HEK293 (cell line): Measurements from ENCODE around the gene SETD2.

Experiments used
- CTCF ChIA-PET: fragments of 350-600 bp; formaldehyde crosslinking; extraction: SDS; loops from one replicate; lab custom pipeline; 2021; ENCODE audit warnings: antibody characterized with exemption; lab: Yijun Ruan, JAX
- POLR2A ChIA-PET: fragments of 300-600 bp; formaldehyde crosslinking; extraction: SDS; loops from one replicate; lab custom pipeline; 2020; ENCODE audit warnings: antibody characterized with exemption, inconsistent platforms; lab: Yijun Ruan, JAX
- H3K27ac ChIP-seq: fragments of 200-500 bp; sonication (Bioruptor generic); 2 replicates; pipeline ENCODE4 v1.5.1; 2014; ENCODE audit warnings: low read depth, low read length, control low read depth, inconsistent platforms; ENCODE audit errors: extremely low read depth
- H3K36me3 ChIP-seq, 2 experiments: fragments of 200-500 bp in 1 of 2; sonication (Bioruptor generic) in 1 of 2; 1 replicate in 1 of 2; 2 replicates in 1 of 2; pipeline ENCODE4 v1.5.1; 2014 to 2017; ENCODE audit warnings: inconsistent platforms in 2 of 2, low read length in 2 of 2; ENCODE audit not compliant: control insufficient read depth in 2 of 2, insufficient read depth in 1 of 2
- H3K4me1 ChIP-seq: fragments of 200-500 bp; sonication (Bioruptor generic); 2 replicates; pipeline ENCODE4 v1.5.1; 2014; ENCODE audit warnings: mild to moderate bottlenecking, low read length, inconsistent platforms; ENCODE audit not compliant: control insufficient read depth, insufficient read depth
- H3K4me3 ChIP-seq: 2 replicates; pipeline ENCODE4 v1.5.1; 2011; ENCODE audit warnings: low read depth, mild to moderate bottlenecking, control low read depth, low read length, moderate library complexity
- H3K9me3 ChIP-seq: fragments of 200-500 bp; sonication (Bioruptor generic); 2 replicates; pipeline ENCODE4 v1.5.1; 2014; ENCODE audit warnings: low read depth, low read length, inconsistent platforms; ENCODE audit not compliant: control insufficient read depth, insufficient read depth
- BCL11A ChIP-seq: fragments of 450-650 bp; formaldehyde crosslinking; IDR thresholded peaks from 2 replicates; pipeline ENCODE4 v1.5.1; 2016; ENCODE audit warnings: low read depth, missing biosample characterization, missing genetic modification characterization
- BCL11B ChIP-seq: fragments of 450-650 bp; formaldehyde crosslinking; IDR thresholded peaks from 2 replicates; pipeline ENCODE4 v1.5.1; 2016; ENCODE audit warnings: low read depth, missing biosample characterization, missing genetic modification characterization
- EGR2 ChIP-seq: fragments of 450-650 bp; formaldehyde crosslinking; IDR thresholded peaks from 2 replicates; pipeline ENCODE4 v1.5.1; 2016; ENCODE audit warnings: low read depth, missing biosample characterization, missing genetic modification characterization
- GLIS1 ChIP-seq: fragments of 450-650 bp; formaldehyde crosslinking; IDR thresholded peaks from 2 replicates; pipeline ENCODE4 v1.5.1; 2016; ENCODE audit warnings: missing biosample characterization, missing genetic modification characterization
- GLIS2 ChIP-seq: fragments of 450-650 bp; formaldehyde crosslinking; IDR thresholded peaks from 2 replicates; pipeline ENCODE4 v1.5.1; 2016; ENCODE audit warnings: missing biosample characterization, missing genetic modification characterization
- KLF16 ChIP-seq: fragments of 450-650 bp; formaldehyde crosslinking; IDR thresholded peaks from 2 replicates; pipeline ENCODE4 v1.5.1; 2017; ENCODE audit warnings: missing biosample characterization, missing genetic modification characterization
- KLF8 ChIP-seq: fragments of 450-650 bp; formaldehyde crosslinking; IDR thresholded peaks from 2 replicates; pipeline ENCODE4 v1.5.1; 2016; ENCODE audit warnings: missing biosample characterization, missing genetic modification characterization
- SCRT2 ChIP-seq: fragments of 450-650 bp; formaldehyde crosslinking; IDR thresholded peaks from 2 replicates; pipeline ENCODE4 v1.5.1; 2016; ENCODE audit warnings: missing biosample characterization, missing genetic modification characterization
- SETDB1 ChIP-seq: IDR thresholded peaks from one replicate; pipeline ENCODE4 v1.6.1; 2017; ENCODE audit warnings: mild to moderate bottlenecking, low read length, moderate library complexity, mixed read lengths; ENCODE audit not compliant: insufficient read length
- YY2 ChIP-seq: fragments of 450-650 bp; formaldehyde crosslinking; IDR thresholded peaks from 2 replicates; pipeline ENCODE4 v1.5.1; 2016; ENCODE audit warnings: missing biosample characterization, missing genetic modification characterization
- ZFHX2 ChIP-seq: fragments of 450-650 bp; formaldehyde crosslinking; conservative IDR thresholded peaks from 2 replicates; pipeline ENCODE4 v1.5.1; 2016; ENCODE audit warnings: missing biosample characterization, missing genetic modification characterization
- ZNF10 ChIP-seq: fragments of 450-650 bp; formaldehyde crosslinking; IDR thresholded peaks from 2 replicates; pipeline ENCODE4 v1.5.1; 2017; ENCODE audit warnings: missing biosample characterization, missing genetic modification characterization
- ZNF112 ChIP-seq: fragments of 450-650 bp; formaldehyde crosslinking; IDR thresholded peaks from 2 replicates; pipeline ENCODE4 v1.5.0; 2017; ENCODE audit warnings: missing biosample characterization, missing genetic modification characterization
- ZNF214 ChIP-seq: fragments of 450-650 bp; formaldehyde crosslinking; IDR thresholded peaks from 2 replicates; pipeline ENCODE4 v1.5.1; 2017; ENCODE audit warnings: missing biosample characterization, mild to moderate bottlenecking, missing genetic modification characterization, borderline replicate concordance
- ZNF324 ChIP-seq: fragments of 450-650 bp; formaldehyde crosslinking; IDR thresholded peaks from 2 replicates; pipeline ENCODE4 v1.5.1; 2016; ENCODE audit warnings: missing biosample characterization, missing genetic modification characterization
- ZNF404 ChIP-seq: fragments of 450-650 bp; formaldehyde crosslinking; IDR thresholded peaks from 2 replicates; pipeline ENCODE4 v1.5.1; 2017; ENCODE audit warnings: missing biosample characterization, missing genetic modification characterization
- ZNF530 ChIP-seq: fragments of 450-650 bp; formaldehyde crosslinking; IDR thresholded peaks from 2 replicates; pipeline ENCODE4 v1.5.1; 2016; ENCODE audit warnings: low read depth, missing biosample characterization, missing genetic modification characterization
- ZNF768 ChIP-seq: fragments of 450-650 bp; formaldehyde crosslinking; IDR thresholded peaks from 2 replicates; pipeline ENCODE4 v1.5.1; 2018; ENCODE audit warnings: missing biosample characterization, mild to moderate bottlenecking, missing genetic modification characterization
- ZNF777 ChIP-seq: fragments of 450-650 bp; formaldehyde crosslinking; IDR thresholded peaks from 2 replicates; pipeline ENCODE4 v1.5.1; 2017; ENCODE audit warnings: missing biosample characterization, missing genetic modification characterization, borderline replicate concordance
- TF ChIP-seq, protein P1 (sequence below): fragments of 450-650 bp; formaldehyde crosslinking; IDR thresholded peaks from 2 replicates; pipeline ENCODE4 v1.5.1; 2016; ENCODE audit warnings: missing biosample characterization, missing genetic modification characterization
- TF ChIP-seq, protein P2 (sequence below): fragments of 450-650 bp; formaldehyde crosslinking; IDR thresholded peaks from 2 replicates; pipeline ENCODE4 v1.5.1; 2016; ENCODE audit warnings: missing biosample characterization, missing genetic modification characterization
- TF ChIP-seq, protein P3 (sequence below): fragments of 450-650 bp; formaldehyde crosslinking; IDR thresholded peaks from 2 replicates; pipeline ENCODE4 v1.5.1; 2016; ENCODE audit warnings: missing biosample characterization, missing genetic modification characterization
- TF ChIP-seq, protein P4 (sequence below): fragments of 450-650 bp; formaldehyde crosslinking; IDR thresholded peaks from 2 replicates; pipeline ENCODE4; 2016; ENCODE audit warnings: missing biosample characterization, missing genetic modification characterization
- TF ChIP-seq, protein P5 (sequence below): fragments of 450-650 bp; formaldehyde crosslinking; IDR thresholded peaks from 2 replicates; pipeline ENCODE4 v1.5.1; 2016; ENCODE audit warnings: missing biosample characterization, missing genetic modification characterization

Gene SETD2

DNA sequence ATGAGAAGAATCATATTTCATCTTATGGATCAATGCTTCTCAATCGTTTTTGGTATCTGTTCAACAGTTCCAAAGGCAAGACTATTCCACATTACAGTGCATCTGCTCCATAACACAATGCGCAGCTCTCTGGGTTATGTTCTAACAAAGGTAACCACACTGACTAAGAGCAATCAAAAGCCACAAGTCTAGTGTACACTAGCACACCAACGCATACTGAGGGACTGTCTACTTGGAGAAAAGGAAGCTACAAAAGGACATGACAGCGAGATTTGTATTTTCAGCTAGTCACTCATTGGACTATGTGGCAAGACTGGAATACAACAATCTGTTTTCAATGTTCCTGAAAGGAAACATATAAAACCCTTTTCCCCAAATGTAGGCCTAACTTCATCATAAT lies 35.8 kb downstream of the SETD2 start:
- Histone ChIP-seq H3K4me3 (no peak overlapping the region), H3K27ac (no peak overlapping the region), H3K4me1 (no peaks in the 10 kb centered on the region), H3K36me3 (peaks cover 11 to 19% of the 10 kb centered on the region in 2 experiments; a peak in 2 of 3 replicates), H3K9me3 (no peaks in the 10 kb centered on the region)
- TF ChIP-seq, protein P1, sequence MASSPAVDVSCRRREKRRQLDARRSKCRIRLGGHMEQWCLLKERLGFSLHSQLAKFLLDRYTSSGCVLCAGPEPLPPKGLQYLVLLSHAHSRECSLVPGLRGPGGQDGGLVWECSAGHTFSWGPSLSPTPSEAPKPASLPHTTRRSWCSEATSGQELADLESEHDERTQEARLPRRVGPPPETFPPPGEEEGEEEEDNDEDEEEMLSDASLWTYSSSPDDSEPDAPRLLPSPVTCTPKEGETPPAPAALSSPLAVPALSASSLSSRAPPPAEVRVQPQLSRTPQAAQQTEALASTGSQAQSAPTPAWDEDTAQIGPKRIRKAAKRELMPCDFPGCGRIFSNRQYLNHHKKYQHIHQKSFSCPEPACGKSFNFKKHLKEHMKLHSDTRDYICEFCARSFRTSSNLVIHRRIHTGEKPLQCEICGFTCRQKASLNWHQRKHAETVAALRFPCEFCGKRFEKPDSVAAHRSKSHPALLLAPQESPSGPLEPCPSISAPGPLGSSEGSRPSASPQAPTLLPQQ (tag by site-specific recombination) = no peak
- TF ChIP-seq, protein P2, sequence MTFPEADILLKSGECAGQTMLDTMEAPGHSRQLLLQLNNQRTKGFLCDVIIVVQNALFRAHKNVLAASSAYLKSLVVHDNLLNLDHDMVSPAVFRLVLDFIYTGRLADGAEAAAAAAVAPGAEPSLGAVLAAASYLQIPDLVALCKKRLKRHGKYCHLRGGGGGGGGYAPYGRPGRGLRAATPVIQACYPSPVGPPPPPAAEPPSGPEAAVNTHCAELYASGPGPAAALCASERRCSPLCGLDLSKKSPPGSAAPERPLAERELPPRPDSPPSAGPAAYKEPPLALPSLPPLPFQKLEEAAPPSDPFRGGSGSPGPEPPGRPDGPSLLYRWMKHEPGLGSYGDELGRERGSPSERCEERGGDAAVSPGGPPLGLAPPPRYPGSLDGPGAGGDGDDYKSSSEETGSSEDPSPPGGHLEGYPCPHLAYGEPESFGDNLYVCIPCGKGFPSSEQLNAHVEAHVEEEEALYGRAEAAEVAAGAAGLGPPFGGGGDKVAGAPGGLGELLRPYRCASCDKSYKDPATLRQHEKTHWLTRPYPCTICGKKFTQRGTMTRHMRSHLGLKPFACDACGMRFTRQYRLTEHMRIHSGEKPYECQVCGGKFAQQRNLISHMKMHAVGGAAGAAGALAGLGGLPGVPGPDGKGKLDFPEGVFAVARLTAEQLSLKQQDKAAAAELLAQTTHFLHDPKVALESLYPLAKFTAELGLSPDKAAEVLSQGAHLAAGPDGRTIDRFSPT = no peak
- TF ChIP-seq ZNF10 (tag by site-specific recombination) (no peak), ZNF768 (tag by site-specific recombination) (no peak), GLIS1 (tag by site-specific recombination) (no peak), ZNF214 (tag by site-specific recombination) (no peak)
- TF ChIP-seq, protein P3, sequence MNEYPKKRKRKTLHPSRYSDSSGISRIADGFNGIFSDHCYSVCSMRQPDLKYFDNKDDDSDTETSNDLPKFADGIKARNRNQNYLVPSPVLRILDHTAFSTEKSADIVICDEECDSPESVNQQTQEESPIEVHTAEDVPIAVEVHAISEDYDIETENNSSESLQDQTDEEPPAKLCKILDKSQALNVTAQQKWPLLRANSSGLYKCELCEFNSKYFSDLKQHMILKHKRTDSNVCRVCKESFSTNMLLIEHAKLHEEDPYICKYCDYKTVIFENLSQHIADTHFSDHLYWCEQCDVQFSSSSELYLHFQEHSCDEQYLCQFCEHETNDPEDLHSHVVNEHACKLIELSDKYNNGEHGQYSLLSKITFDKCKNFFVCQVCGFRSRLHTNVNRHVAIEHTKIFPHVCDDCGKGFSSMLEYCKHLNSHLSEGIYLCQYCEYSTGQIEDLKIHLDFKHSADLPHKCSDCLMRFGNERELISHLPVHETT (tag by site-specific recombination) = no peak
- CTCF ChIA-PET = interaction anchor here (0.5 to 0.7 kb wide), 3 partner anchors 97 to 207 kb away, joined by 3 to 4 read pairs (median 3); no protein-coding TSS in a partner anchor
- POLR2A ChIA-PET = no interaction called here

DNA sequence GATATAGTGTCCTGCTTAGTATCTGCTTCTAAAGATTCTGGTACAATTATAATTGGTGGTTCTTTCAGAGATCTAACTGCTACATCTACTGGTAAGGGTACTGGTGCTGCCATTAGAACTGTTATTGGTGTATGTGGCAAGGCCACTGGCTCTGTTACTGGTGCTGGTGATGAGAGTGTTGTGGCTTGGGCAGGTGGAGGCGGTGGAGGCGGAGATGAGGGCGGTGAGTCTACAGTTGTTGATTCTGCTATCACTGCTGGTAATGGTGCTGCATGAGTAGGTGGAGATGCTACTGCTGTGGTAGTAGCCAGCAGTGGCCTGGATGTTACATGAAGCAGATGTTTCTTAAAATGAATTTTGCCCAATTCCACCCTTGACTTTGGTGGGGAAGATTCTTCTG lies 40.1 kb downstream of the SETD2 start:
- ChIA-PET CTCF (no interaction called here), POLR2A (no interaction called here)
- TF ChIP-seq SETDB1 = no peak
- TF ChIP-seq GLIS2 = no peak
- TF ChIP-seq, protein P1 (tag by site-specific recombination) = no peak
- TF ChIP-seq ZFHX2 (tag by site-specific recombination) = peak; percentile 70
- peak; percentile 71 for TF ChIP-seq EGR2 (tag by site-specific recombination)
- no peak for TF ChIP-seq SCRT2 (tag by site-specific recombination)
- no peak for TF ChIP-seq ZNF530 (tag by site-specific recombination)
- TF ChIP-seq KLF8 (tag by site-specific recombination) = no peak
- H3K4me1 ChIP-seq = no peaks in the 10 kb centered on the region
- no peak overlapping the region for H3K4me3 ChIP-seq
- H3K9me3 ChIP-seq = no peaks in the 10 kb centered on the region
- no peak overlapping the region for H3K27ac ChIP-seq
- peaks cover 11 to 31% of the 10 kb centered on the region in 2 experiments; a peak in 2 of 3 replicates for H3K36me3 ChIP-seq

DNA sequence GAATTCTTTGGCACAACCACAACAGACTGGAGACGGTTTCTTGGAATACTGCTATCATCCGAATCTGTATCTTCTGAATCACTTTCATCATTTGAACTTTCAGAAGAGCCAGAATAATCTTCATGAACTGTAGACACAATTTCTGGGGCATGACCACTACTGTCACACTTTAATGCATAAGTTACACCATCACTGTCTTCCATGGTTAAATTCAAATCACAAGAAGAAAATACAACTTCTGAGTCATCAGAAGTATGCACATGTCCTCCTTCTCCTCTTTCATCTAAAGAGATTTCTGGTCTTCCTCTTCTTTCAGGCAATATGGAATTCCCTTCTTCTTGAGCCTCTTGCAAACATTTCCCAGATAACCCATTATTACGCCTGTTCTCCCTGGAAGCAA lies 42.5 kb downstream of the SETD2 start:
- Histone ChIP-seq H3K27ac (no peak overlapping the region), H3K4me3 (no peak overlapping the region), H3K9me3 (no peaks in the 10 kb centered on the region), H3K36me3 (peaks cover 11 to 40% of the 10 kb centered on the region in 2 experiments), H3K4me1 (no peaks in the 10 kb centered on the region)
- CTCF ChIA-PET = no interaction called here
- POLR2A ChIA-PET = no interaction called here
- TF ChIP-seq ZNF214 (tag by site-specific recombination) (no peak), ZNF324 (tag by site-specific recombination) (no peak), ZNF112 (tag by site-specific recombination) (no peak), KLF16 (no peak), ZNF777 (tag by site-specific recombination) (no peak), YY2 (tag by site-specific recombination) (no peak), BCL11B (no peak), ZNF404 (tag by site-specific recombination) (no peak), BCL11A (tag by site-specific recombination) (no peak)
- TF ChIP-seq, protein P4, sequence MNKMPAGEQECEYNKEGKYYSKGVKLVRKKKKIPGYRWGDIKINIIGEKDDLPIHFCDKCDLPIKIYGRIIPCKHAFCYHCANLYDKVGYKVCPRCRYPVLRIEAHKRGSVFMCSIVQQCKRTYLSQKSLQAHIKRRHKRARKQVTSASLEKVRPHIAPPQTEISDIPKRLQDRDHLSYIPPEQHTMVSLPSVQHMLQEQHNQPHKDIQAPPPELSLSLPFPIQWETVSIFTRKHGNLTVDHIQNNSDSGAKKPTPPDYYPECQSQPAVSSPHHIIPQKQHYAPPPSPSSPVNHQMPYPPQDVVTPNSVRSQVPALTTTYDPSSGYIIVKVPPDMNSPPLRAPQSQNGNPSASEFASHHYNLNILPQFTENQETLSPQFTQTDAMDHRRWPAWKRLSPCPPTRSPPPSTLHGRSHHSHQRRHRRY (tag by site-specific recombination) = no peak
- TF ChIP-seq, protein P5, sequence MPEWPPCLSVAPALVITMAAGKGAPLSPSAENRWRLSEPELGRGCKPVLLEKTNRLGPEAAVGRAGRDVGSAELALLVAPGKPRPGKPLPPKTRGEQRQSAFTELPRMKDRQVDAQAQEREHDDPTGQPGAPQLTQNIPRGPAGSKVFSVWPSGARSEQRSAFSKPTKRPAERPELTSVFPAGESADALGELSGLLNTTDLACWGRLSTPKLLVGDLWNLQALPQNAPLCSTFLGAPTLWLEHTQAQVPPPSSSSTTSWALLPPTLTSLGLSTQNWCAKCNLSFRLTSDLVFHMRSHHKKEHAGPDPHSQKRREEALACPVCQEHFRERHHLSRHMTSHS (tag by site-specific recombination) = no peak
